ENCODE measurements around the gene ABI1.
"Not testable (repeated sequence)": the region's sequence is repeated elsewhere in the genome, so short reads cannot be mapped to it uniquely, and the experiment has no call there.

DNA sequence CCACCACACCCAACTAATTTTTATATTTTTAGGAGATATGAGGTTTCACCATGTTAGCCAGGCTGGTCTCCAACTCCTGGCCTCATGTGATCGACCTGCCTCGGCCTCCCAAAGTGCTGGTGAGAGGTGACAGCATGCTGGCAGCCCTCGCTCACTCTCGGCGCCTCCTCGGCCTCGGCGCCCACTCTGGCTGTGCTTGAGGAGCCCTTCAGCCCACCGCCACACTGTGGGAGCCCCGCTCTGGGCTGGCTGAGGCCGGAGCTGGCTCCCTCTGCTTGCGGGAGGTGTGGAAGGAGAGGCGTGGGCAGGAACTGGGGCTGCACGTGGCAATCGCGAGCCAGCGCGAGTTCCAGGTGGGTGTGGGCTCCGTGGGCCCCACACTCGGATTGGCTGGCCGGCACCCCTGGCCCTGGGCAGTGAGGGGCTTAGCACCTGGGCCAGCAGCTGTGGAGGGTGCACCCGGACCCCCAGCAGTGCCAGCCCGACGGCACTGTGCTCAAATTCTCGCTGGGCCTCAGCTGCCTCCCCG is 44.6 kb upstream of the ABI1 start:
- TF ChIP-seq POLR2AphosphoS5 (IDR thresholded peaks at IDR 0.05; ENCODE audit: low read depth) = not testable (repeated sequence)
- TF ChIP-seq, protein P1, sequence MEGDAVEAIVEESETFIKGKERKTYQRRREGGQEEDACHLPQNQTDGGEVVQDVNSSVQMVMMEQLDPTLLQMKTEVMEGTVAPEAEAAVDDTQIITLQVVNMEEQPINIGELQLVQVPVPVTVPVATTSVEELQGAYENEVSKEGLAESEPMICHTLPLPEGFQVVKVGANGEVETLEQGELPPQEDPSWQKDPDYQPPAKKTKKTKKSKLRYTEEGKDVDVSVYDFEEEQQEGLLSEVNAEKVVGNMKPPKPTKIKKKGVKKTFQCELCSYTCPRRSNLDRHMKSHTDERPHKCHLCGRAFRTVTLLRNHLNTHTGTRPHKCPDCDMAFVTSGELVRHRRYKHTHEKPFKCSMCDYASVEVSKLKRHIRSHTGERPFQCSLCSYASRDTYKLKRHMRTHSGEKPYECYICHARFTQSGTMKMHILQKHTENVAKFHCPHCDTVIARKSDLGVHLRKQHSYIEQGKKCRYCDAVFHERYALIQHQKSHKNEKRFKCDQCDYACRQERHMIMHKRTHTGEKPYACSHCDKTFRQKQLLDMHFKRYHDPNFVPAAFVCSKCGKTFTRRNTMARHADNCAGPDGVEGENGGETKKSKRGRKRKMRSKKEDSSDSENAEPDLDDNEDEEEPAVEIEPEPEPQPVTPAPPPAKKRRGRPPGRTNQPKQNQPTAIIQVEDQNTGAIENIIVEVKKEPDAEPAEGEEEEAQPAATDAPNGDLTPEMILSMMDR (IDR thresholded peaks at IDR 0.05; ENCODE audit: insufficient read depth, low read length) = not testable (repeated sequence)
- TF ChIP-seq, protein P2, sequence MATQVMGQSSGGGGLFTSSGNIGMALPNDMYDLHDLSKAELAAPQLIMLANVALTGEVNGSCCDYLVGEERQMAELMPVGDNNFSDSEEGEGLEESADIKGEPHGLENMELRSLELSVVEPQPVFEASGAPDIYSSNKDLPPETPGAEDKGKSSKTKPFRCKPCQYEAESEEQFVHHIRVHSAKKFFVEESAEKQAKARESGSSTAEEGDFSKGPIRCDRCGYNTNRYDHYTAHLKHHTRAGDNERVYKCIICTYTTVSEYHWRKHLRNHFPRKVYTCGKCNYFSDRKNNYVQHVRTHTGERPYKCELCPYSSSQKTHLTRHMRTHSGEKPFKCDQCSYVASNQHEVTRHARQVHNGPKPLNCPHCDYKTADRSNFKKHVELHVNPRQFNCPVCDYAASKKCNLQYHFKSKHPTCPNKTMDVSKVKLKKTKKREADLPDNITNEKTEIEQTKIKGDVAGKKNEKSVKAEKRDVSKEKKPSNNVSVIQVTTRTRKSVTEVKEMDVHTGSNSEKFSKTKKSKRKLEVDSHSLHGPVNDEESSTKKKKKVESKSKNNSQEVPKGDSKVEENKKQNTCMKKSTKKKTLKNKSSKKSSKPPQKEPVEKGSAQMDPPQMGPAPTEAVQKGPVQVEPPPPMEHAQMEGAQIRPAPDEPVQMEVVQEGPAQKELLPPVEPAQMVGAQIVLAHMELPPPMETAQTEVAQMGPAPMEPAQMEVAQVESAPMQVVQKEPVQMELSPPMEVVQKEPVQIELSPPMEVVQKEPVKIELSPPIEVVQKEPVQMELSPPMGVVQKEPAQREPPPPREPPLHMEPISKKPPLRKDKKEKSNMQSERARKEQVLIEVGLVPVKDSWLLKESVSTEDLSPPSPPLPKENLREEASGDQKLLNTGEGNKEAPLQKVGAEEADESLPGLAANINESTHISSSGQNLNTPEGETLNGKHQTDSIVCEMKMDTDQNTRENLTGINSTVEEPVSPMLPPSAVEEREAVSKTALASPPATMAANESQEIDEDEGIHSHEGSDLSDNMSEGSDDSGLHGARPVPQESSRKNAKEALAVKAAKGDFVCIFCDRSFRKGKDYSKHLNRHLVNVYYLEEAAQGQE (IDR thresholded peaks at IDR 0.05; ENCODE audit: insufficient replicate concordance, low read depth) = not testable (repeated sequence)

All from HL-60 (cell line).